Keratinocyte (primary cell): ENCODE results near the gene ZNF521.

Source experiments
- CTCF ChIP-seq, 3 experiments: IDR thresholded peaks in 1 of 3; conservative IDR thresholded peaks in 1 of 3; optimal IDR thresholded peaks in 1 of 3; 2 replicates in 2 of 3; 3 replicates in 1 of 3; pipeline versions ENCODE3 to v1.5.1; 2011; ENCODE audit warnings: low read length in 3 of 3, mild to moderate bottlenecking in 3 of 3, moderate library complexity in 2 of 3, control low read depth in 1 of 3, inconsistent platforms in 1 of 3; ENCODE audit not compliant: insufficient read depth in 2 of 3; ENCODE audit errors: extremely low read depth in 1 of 3
- EZH2 ChIP-seq: IDR thresholded peaks from one replicate; pipeline ENCODE4 v1.6.1; 2012; ENCODE audit warnings: inconsistent platforms, mild to moderate bottlenecking, low read length, moderate library complexity

GRCh38 chr18:25322806-25323205, 29.2 kb downstream of the ZNF521 start:
- TF ChIP-seq CTCF (optimal IDR thresholded peaks at IDR 0.05 in 1 of 3, IDR thresholded peaks at IDR 0.05 in 1 of 3, conservative IDR thresholded peaks at IDR 0.05 in 1 of 3; ENCODE audit: extremely low read depth in 1 of 3, insufficient read depth in 2 of 3, low read length in 3 of 3) (no peak), EZH2 (no peak)
